Hematopoietic multipotent progenitor cell treated with erythropoietin and hydrocortisone succinate and interleukin-3 and kit ligand, for 8 days (in vitro differentiated cells): Measurements from ENCODE around the gene TOR1A.
A peak's percentile ranks its signal among the peaks of the same experiment; 100 is the strongest.
"Not testable (repeated sequence)": the region's sequence is repeated elsewhere in the genome, so short reads cannot be mapped to it uniquely, and the experiment has no call there.

Experiments used
- DNase-seq: peaks from one replicate; pipeline ENCODE4 v3.0.0-alpha.2; 2015

The TOR1A gene

GRCh38 chr9:129779560-129780190 lies 44.3 kb downstream of the TOR1A start:
- DNase-seq = no peak

- DNase-seq = no peak
Measured at GRCh38 chr9:129778469-129778868, 45.5 kb downstream of the TOR1A start.

- no peak for DNase-seq
Measured at GRCh38 chr9:129777769-129778130, 46.2 kb downstream of the TOR1A start.

- DNase-seq = peak; percentile 55
Measured at GRCh38 chr9:129776938-129777768, 46.8 kb downstream of the TOR1A start.

- no peak for DNase-seq
Measured at GRCh38 chr9:129776566-129776937, 47.4 kb downstream of the TOR1A start.

GRCh38 chr9:129776096-129776495 lies 47.8 kb downstream of the TOR1A start:
- not testable (repeated sequence) for DNase-seq

GRCh38 chr9:129775448-129775798 lies 48.5 kb downstream of the TOR1A start:
- no peak for DNase-seq

- DNase-seq = no peak
Measured at GRCh38 chr9:129774791-129775447, 49.0 kb downstream of the TOR1A start.

- no peak for DNase-seq
Measured at GRCh38 chr9:129773262-129774048, 50.5 kb downstream of the TOR1A start.

- no peak for DNase-seq
Measured at GRCh38 chr9:129770741-129771140, 53.2 kb downstream of the TOR1A start.

- DNase-seq = peak; percentile 97
Measured at GRCh38 chr9:129769669-129770068, 54.3 kb downstream of the TOR1A start.

GRCh38 chr9:129768486-129768885 lies 55.5 kb downstream of the TOR1A start:
- DNase-seq = no peak

- no peak for DNase-seq
Measured at GRCh38 chr9:129765764-129766317, 58.1 kb downstream of the TOR1A start.

- DNase-seq = no peak
Measured at GRCh38 chr9:129762985-129763926, 60.7 kb downstream of the TOR1A start.
